H9 (cell line): ENCODE measurements around the gene NFS1. TPM values are rescaled to one million over a fixed set of nuclear protein-coding genes. Genes with fewer than 3 reads are reported as not detected.

ENCODE experiments used
- DNase-seq: peaks from one replicate; pipeline ENCODE4 v3.0.0-alpha.2; 2017
- H2AFZ ChIP-seq: one replicate; pipeline ENCODE4 v1.6.1; 2013; ENCODE audit warnings: mild to moderate bottlenecking, low read length, control low read depth, moderate library complexity
- H2AK5ac ChIP-seq: 2 replicates; pipeline ENCODE4 v1.6.1; 2013; ENCODE audit warnings: low read length, control low read depth, mixed read lengths; ENCODE audit not compliant: insufficient read length
- H2BK120ac ChIP-seq: one replicate; pipeline ENCODE4 v1.6.1; 2013; ENCODE audit warnings: low read depth, mild to moderate bottlenecking, low read length, control low read depth, inconsistent platforms; ENCODE audit not compliant: poor library complexity, severe bottlenecking
- H2BK12ac ChIP-seq: 2 replicates; pipeline ENCODE4 v1.6.1; 2013; ENCODE audit warnings: low read length, control low read depth, mixed read lengths, low read depth; ENCODE audit not compliant: insufficient read length
- H2BK15ac ChIP-seq: 2 replicates; pipeline ENCODE4 v1.6.1; 2013; ENCODE audit warnings: low read depth, low read length, control low read depth
- H2BK20ac ChIP-seq: one replicate; pipeline ENCODE4 v1.6.1; 2013; ENCODE audit warnings: low read depth, mild to moderate bottlenecking, low read length, control low read depth, inconsistent platforms; ENCODE audit not compliant: poor library complexity, severe bottlenecking
- H2BK5ac ChIP-seq: 2 replicates; pipeline ENCODE4 v1.6.1; 2013; ENCODE audit warnings: low read length, control low read depth, mixed read lengths; ENCODE audit not compliant: insufficient read length
- H3K14ac ChIP-seq: 2 replicates; pipeline ENCODE4 v1.6.1; 2013; ENCODE audit warnings: low read length, control low read depth; ENCODE audit not compliant: insufficient read depth
- H3K18ac ChIP-seq: 2 replicates; pipeline ENCODE4 v1.6.1; 2013; ENCODE audit warnings: low read depth, mild to moderate bottlenecking, mixed read lengths, low read length, control low read depth; ENCODE audit not compliant: insufficient read length
- H3K23ac ChIP-seq: 2 replicates; pipeline ENCODE4 v1.6.1; 2013; ENCODE audit warnings: low read length, control low read depth, mixed read lengths, low read depth; ENCODE audit not compliant: insufficient read length
- H3K23me2 ChIP-seq: 2 replicates; pipeline ENCODE4 v1.6.1; 2013; ENCODE audit warnings: low read depth, mild to moderate bottlenecking, mixed read lengths, low read length, control low read depth; ENCODE audit not compliant: insufficient read length, poor library complexity, severe bottlenecking
- H3K27ac ChIP-seq: 2 replicates; pipeline ENCODE4 v1.5.1; 2013; ENCODE audit warnings: low read length, control low read depth, mixed read lengths, low read depth; ENCODE audit not compliant: insufficient read length
- H3K27me3 ChIP-seq: 2 replicates; pipeline ENCODE4 v1.6.1; 2013; ENCODE audit warnings: low read length, control low read depth, inconsistent platforms; ENCODE audit not compliant: insufficient read depth
- H3K4ac ChIP-seq: 2 replicates; pipeline ENCODE4 v1.6.1; 2013; ENCODE audit warnings: low read depth, mild to moderate bottlenecking, control low read depth, inconsistent platforms, low read length, moderate library complexity
- H3K4me1 ChIP-seq: 2 replicates; pipeline ENCODE4 v1.6.1; 2013; ENCODE audit warnings: low read length, control low read depth, inconsistent platforms; ENCODE audit not compliant: insufficient read depth
- H3K4me2 ChIP-seq: 2 replicates; pipeline ENCODE4 v1.6.1; 2013; ENCODE audit warnings: low read length, control low read depth, mixed read lengths; ENCODE audit not compliant: insufficient read length, insufficient read depth
- H3K56ac ChIP-seq: 2 replicates; pipeline ENCODE4 v1.6.1; 2013; ENCODE audit warnings: low read depth, mild to moderate bottlenecking, mixed read lengths, low read length, control low read depth; ENCODE audit not compliant: insufficient read length
- H3K79me1 ChIP-seq: 2 replicates; pipeline ENCODE4 v1.6.1; 2013; ENCODE audit warnings: low read depth, mild to moderate bottlenecking, moderate library complexity, low read length, control low read depth, inconsistent platforms; ENCODE audit not compliant: insufficient read depth, poor library complexity, severe bottlenecking
- H3K79me2 ChIP-seq: 2 replicates; pipeline ENCODE4 v1.6.1; 2013; ENCODE audit warnings: low read length, control low read depth, inconsistent platforms; ENCODE audit not compliant: insufficient read depth
- H3K9ac ChIP-seq: 2 replicates; pipeline ENCODE4 v1.6.1; 2013; ENCODE audit warnings: low read length, control low read depth, mixed read lengths; ENCODE audit not compliant: insufficient read length; ENCODE audit errors: extremely low read depth
- H3K9me3 ChIP-seq: one replicate; pipeline ENCODE4 v1.6.1; 2013; ENCODE audit warnings: low read depth, low read length, inconsistent platforms; ENCODE audit not compliant: control insufficient read depth
- H3T11ph ChIP-seq: one replicate; pipeline ENCODE4 v1.6.1; 2013; ENCODE audit warnings: mild to moderate bottlenecking, low read length, control low read depth, inconsistent platforms
- H4K20me1 ChIP-seq: one replicate; pipeline ENCODE4 v1.6.1; 2013; ENCODE audit not compliant: control insufficient read depth, insufficient read length, insufficient read depth
- H4K5ac ChIP-seq: 2 replicates; pipeline ENCODE4 v1.6.1; 2013; ENCODE audit warnings: low read depth, mild to moderate bottlenecking, mixed read lengths, low read length, control low read depth; ENCODE audit not compliant: insufficient read length
- H4K8ac ChIP-seq: replicated peaks from 2 replicates; pipeline ENCODE4 v1.6.1; 2013; ENCODE audit warnings: low read length, control low read depth, mixed read lengths, low read depth; ENCODE audit not compliant: insufficient read length
- H4K91ac ChIP-seq: 2 replicates; pipeline ENCODE4 v1.6.1; 2013; ENCODE audit warnings: low read depth, mild to moderate bottlenecking, moderate library complexity, mixed read lengths, low read length, control low read depth; ENCODE audit not compliant: insufficient read length
- H3K27ac Mint-ChIP-seq, 3 experiments: 2 replicates in 2 of 3; 3 replicates in 1 of 3; pipeline ENCODE4 v1.8.0; 2020 to 2021; ENCODE audit warnings: mixed read lengths in 3 of 3, mild to moderate bottlenecking in 1 of 3, moderate library complexity in 1 of 3
- H3K27me3 Mint-ChIP-seq: 2 replicates; pipeline ENCODE4 v1.8.0; 2021; ENCODE audit warnings: low read depth, mild to moderate bottlenecking, moderate library complexity, mixed read lengths
- H3K36me3 Mint-ChIP-seq, 3 experiments: 2 replicates in 2 of 3; 3 replicates in 1 of 3; pipeline ENCODE4 v1.8.0; 2020 to 2021; ENCODE audit warnings: low read depth in 3 of 3, mixed read lengths in 3 of 3; ENCODE audit not compliant: insufficient read depth in 1 of 3
- H3K4me1 Mint-ChIP-seq, 2 experiments: 2 replicates each; pipeline ENCODE4 v1.8.0; 2020; ENCODE audit warnings: mixed read lengths in 2 of 2
- H3K4me3 Mint-ChIP-seq, 2 experiments: 2 replicates in 1 of 2; 3 replicates in 1 of 2; pipeline ENCODE4 v1.8.0; 2020 to 2021; ENCODE audit warnings: mild to moderate bottlenecking in 2 of 2, mixed read lengths in 2 of 2, moderate library complexity in 1 of 2
- H3K9me3 Mint-ChIP-seq, 2 experiments: 2 replicates in 1 of 2; 3 replicates in 1 of 2; pipeline ENCODE4 v1.8.0; 2020; ENCODE audit warnings: mild to moderate bottlenecking in 2 of 2, mixed read lengths in 2 of 2, moderate library complexity in 1 of 2
- WGBS: extraction: QIAGEN DNeasy Blood & Tissue Kit; methylation state at CpG from one replicate; pipeline ENCODE4 v1.1.7; 2013; ENCODE audit warnings: missing lambda C conversion rate, low lambda C conversion rate, mixed read lengths; ENCODE audit not compliant: insufficient read length; ENCODE audit errors: extremely low coverage; 5-methylcytosine and 5-hydroxymethylcytosine counted together
- total RNA-seq: library from RNA; stranded (reverse); gene quantifications from 2 replicates; pipeline ENCODE4 v1.2.1, GENCODE V29; 2021
- TF ChIP-seq, protein P1 (sequence below): fragments of 200-600 bp; sonication (generic); conservative IDR thresholded peaks from 3 replicates; pipeline ENCODE4 v1.8.0; 2021; ENCODE audit warnings: antibody characterized with exemption, mild to moderate bottlenecking

The NFS1 gene
- total RNA-seq, 1 experiment from 2014 or later = 26.6 TPM

DNA sequence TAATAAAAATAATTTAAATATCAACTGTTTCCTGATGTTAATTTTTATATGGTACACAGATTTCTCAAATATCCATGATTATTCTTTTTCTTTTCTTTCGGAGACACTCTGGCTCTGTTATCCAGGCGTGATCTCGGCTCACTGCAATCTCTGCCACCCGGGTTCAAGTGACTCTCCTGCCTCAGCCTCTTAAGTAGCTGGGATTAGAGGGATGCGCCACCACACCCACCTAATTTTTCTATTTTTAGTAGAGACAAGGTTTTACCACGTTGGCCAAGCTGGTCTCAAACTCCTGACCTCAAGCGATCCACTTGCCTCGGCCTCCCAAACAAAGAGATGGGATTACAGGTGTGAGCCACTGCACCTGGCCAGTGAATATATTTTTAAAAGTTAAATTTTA is 20.6 kb upstream of the NFS1 start:
- H3K9me3 Mint-ChIP-seq = no peaks in the 10 kb centered on the region
- Histone ChIP-seq H2AFZ (no peak overlapping the region), H3K23me2 (no peaks in the 10 kb centered on the region), H4K8ac (no peak overlapping the region), H2AK5ac (no peak overlapping the region), H3K9me3 (no peaks in the 10 kb centered on the region), H3T11ph (no peak overlapping the region), H3K27ac (no peak overlapping the region), H3K4ac (no peak overlapping the region), H2BK120ac (no peak overlapping the region), H2BK15ac (no peak overlapping the region), H3K79me2 (peaks cover 2% of the 10 kb centered on the region; the same call in 1 of the 2 replicates), H3K9ac (no peak overlapping the region), H3K56ac (no peak overlapping the region), H3K14ac (no peak overlapping the region), H2BK5ac (no peak overlapping the region), H3K27me3 (no peaks in the 10 kb centered on the region), H3K23ac (no peak overlapping the region), H2BK20ac (no peak overlapping the region), H3K4me2 (no peak overlapping the region), H3K4me1 (no peaks in the 10 kb centered on the region), H3K79me1 (peaks cover 5% of the 10 kb centered on the region), H4K91ac (no peak overlapping the region), H4K20me1 (no peaks in the 10 kb centered on the region), H4K5ac (no peak overlapping the region), H3K18ac (no peak overlapping the region), H2BK12ac (no peak overlapping the region)
- H3K27ac Mint-ChIP-seq = no peak overlapping the region
- peaks cover 58 to 96% (median 95%) of the 10 kb centered on the region in 3 experiments for H3K36me3 Mint-ChIP-seq
- H3K4me1 Mint-ChIP-seq = no peaks in the 10 kb centered on the region
- no CpG with 5 or more reads among the region's 8 CpGs for WGBS
- TF ChIP-seq, protein P1, sequence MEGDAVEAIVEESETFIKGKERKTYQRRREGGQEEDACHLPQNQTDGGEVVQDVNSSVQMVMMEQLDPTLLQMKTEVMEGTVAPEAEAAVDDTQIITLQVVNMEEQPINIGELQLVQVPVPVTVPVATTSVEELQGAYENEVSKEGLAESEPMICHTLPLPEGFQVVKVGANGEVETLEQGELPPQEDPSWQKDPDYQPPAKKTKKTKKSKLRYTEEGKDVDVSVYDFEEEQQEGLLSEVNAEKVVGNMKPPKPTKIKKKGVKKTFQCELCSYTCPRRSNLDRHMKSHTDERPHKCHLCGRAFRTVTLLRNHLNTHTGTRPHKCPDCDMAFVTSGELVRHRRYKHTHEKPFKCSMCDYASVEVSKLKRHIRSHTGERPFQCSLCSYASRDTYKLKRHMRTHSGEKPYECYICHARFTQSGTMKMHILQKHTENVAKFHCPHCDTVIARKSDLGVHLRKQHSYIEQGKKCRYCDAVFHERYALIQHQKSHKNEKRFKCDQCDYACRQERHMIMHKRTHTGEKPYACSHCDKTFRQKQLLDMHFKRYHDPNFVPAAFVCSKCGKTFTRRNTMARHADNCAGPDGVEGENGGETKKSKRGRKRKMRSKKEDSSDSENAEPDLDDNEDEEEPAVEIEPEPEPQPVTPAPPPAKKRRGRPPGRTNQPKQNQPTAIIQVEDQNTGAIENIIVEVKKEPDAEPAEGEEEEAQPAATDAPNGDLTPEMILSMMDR = no peak
- H3K4me3 Mint-ChIP-seq = no peak overlapping the region
- no peaks in the 10 kb centered on the region for H3K27me3 Mint-ChIP-seq
- no peak for DNase-seq
